HG02588 (cell line): ENCODE data around the gene SEPTIN3.

Experiments used
- ATAC-seq: cut with Tn5 transposase; IDR thresholded peaks from one replicate; pipeline ENCODE4 v1.9.1; 2021; ENCODE audit warnings: mild to moderate bottlenecking, moderate library complexity; ENCODE audit not compliant: unreplicated experiment

Gene SEPTIN3, protein sequence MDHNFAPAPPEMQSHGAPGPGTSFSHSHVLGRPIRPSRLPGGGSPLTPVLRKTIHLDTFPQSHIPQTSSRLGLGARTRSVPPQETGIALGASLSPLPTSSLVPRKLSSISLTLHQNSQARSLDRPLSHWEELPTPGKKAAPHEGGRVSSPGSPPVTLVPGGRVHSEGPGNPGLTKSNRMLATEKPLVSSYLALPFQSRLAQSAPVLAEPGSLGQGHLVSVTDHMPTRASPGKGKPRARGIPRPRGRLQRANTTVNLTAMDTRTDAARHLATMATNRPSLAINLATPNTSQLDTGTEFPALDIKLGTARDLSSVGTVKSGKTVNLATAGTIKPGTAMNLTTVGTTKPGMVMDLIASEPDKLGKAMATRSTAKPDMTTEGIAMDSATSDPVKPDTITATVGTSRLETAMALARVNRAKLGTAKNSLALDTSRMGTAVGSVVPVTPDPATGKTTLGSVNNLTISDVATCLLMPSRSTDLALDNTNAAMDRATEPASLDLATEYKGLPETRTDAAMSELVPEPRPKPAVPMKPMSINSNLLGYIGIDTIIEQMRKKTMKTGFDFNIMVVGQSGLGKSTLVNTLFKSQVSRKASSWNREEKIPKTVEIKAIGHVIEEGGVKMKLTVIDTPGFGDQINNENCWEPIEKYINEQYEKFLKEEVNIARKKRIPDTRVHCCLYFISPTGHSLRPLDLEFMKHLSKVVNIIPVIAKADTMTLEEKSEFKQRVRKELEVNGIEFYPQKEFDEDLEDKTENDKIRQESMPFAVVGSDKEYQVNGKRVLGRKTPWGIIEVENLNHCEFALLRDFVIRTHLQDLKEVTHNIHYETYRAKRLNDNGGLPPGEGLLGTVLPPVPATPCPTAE

DNA sequence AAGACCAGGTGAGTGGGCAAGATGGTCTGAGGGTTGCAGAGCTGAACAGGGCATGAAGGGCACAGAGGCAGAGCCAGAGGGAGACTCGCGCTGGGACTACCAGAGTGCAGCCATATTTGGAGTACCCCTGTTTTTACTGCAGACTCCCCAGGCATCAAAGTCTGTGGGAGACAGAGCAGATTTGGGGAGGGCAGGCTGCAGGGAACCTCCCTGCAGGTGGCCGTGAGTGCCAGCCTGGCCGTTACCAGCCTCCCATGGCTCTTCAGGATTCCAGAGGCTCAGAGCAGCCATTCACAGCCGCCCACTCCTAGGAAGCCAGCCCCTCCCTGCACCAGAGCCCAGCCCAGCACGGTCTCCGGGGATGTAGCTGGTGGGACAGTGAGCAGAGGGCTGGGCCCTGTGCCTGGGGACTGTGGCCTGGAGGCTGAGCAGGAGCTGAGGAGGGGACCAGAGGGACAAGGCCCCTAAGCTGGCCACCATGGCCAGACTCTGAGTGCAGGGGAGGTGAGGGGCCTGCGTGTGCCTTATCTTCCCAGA is at the start of gene SEPTIN3:
SEPTIN3 (plus strand) TSS at position 334 of the 537 bp plus-strand sequence. CDS start 2,050 bp downstream, outside the sequence.
- ATAC-seq = no peak

DNA sequence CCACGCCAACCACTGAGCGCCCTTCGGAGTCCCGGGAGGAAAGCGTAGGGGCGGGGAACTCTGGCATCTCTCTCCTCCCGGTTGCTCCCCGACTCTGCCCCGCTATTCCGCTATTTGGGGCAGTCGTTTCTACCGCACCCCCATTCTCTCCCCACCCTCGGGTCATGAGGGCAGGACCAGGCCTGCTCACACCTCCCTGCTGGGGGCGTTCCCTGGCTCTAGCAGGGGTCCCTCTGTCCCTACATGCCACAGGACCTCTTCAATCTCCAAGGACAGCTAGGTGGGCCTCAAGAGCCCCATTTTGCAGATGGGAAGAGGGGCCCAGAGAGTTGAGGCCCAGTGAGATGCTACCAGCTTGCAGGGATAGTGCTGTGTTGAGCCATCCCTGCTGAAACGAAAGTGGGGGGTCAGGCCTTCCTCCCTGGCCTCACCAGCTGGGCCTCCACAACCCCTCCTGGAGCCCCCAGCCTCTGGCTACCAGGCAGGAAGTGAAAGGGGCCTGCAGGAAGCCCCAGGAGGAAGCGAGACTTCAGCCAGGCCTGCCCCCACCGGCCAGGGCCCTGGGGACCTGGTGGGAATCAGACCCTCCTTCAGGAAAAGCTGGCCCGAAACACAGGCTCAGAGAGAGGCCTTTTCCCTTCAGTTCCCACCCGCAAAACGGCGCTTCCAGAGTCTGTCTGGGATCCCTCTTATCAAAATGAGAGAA is 48.8 kb upstream of the SEPTIN3 start:
- ATAC-seq = peak; percentile 22

DNA sequence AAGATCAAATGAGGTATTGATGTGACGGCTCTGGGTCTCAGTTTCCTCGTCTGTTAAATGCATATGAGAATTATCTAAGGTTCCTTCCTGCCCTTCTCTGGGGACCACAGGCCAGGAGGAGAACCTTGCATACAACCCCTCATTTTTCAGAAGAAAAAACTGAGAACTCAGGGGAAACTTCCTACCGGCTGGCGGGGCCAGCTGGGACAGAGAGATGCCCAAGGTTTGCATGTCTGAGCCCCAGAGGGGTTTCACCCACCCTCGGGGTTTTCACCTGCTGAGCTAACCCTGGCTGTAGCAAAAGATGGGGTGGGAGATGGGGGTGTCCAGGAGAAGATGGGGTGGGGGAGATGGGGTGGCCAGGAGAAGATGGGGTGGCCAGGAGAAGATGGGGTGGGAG is 46.9 kb upstream of the SEPTIN3 start:
- no peak for ATAC-seq

DNA sequence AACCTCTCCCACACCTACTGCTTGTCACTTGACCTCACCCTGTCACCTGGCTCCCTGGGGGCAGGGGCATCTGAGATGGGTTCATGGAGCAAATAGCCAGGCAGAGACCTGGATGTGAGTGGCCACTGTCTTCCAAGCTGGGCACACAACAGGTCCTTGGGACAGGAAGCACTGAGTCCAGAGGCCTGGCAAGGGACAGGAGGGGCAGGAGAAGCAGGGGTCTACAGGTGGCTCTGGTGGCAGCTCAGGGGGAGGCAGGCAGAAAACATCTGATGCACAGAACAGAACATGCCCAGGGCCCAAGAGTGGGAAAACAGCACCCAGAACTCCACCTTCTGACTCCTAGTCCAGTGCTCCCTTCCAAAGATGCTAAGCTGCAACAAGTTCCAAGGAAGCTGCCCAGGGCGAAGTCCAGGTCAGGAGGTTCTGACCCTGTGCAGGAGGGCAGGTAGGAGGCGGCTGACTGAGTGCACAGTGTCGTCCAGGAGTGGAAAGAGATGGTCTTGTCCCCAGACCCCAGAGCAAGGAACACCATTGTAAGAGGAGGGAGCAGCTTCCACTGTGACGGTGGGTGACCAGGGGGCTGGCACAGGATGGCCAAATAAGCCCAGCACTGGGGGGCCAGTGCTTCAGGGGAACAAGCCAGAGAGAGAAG is 46.2 kb upstream of the SEPTIN3 start:
- ATAC-seq = no peak

DNA sequence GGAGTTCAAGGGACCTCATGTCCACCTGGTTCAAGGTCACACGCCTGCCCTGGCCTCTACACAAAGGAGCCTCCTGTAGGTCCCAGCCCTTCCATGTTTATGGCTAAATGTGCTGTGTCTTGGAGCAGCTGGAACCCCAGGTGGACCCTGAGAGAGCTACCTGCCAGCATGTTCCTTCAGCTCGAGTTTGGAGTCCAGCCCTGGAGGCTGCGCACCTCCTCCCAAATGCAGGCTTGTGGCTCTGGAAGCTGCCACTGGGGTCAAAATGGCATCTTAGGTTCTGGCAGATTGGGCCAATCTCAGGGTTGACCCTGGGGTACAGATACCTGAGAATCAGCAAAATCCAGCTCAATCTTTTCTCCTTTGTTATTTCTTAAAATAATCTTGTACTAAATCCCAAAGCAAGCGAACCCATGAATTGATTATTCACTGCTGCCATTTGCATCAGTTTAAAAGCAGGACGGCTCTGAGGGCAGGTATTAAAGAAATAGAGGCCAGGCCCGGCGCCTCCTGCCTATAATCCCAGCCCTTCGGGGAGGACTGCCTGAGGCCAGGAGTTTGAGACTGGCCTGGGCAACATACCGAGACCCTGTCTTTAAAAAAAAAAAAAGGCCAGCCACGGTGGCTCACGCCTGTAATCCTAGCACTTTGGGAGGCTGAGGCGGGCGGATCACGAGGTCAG is 45.5 kb upstream of the SEPTIN3 start:
- ATAC-seq = no peak

DNA sequence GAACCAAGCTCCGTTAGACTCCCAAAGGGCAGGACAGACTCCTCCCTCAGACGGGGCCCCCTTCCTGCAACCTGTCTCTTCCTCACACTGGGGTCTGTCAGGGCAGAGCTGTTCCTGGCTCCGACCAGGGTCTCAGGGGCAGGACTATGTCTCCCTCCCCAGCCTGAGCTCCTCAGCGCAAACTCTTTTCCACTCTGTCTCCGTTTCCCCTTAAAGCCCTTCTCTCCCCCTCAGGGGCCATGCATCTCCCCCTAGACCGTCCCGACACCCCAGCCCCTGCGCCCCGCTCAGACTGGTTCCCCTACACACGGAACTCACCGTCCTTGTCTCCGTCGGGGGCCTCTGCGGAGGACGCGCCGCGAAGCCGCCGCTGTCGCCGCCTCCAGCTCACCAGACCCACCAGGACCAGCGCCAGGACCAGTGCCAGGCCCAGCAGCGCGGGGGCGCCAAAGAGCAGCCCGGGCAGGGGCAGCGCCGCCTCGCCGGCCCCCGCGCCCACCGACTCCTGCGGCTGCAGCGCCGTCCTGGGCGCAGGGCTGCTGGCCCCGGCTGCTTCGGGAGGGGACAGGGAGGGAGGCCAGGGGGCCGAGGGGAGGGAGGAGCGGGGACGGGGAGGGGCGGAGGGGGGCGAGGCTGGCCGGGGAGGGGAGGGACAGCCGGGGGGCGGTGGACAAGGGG is 43.3 kb upstream of the SEPTIN3 start:
- ATAC-seq = no peak

DNA sequence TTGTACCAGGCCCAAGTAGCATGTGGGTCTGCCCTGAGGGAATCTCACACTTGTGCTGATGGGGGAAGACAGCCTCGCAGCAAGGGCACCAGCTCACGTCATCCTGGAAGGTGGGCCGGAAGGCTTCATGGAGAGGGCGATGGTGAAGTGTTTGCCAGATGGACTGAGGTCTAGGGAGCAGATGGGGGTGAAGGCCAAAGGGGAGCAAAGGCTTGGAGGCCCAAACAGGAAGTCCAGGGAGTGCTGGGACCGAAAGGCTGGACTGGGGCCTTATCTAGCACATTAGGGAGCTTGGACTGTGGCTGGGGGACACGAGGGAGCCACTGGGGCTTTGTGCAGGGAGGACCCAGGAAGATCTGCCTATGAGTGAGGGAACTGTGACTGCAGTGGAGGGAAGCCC is 41.4 kb upstream of the SEPTIN3 start:
- no peak for ATAC-seq

DNA sequence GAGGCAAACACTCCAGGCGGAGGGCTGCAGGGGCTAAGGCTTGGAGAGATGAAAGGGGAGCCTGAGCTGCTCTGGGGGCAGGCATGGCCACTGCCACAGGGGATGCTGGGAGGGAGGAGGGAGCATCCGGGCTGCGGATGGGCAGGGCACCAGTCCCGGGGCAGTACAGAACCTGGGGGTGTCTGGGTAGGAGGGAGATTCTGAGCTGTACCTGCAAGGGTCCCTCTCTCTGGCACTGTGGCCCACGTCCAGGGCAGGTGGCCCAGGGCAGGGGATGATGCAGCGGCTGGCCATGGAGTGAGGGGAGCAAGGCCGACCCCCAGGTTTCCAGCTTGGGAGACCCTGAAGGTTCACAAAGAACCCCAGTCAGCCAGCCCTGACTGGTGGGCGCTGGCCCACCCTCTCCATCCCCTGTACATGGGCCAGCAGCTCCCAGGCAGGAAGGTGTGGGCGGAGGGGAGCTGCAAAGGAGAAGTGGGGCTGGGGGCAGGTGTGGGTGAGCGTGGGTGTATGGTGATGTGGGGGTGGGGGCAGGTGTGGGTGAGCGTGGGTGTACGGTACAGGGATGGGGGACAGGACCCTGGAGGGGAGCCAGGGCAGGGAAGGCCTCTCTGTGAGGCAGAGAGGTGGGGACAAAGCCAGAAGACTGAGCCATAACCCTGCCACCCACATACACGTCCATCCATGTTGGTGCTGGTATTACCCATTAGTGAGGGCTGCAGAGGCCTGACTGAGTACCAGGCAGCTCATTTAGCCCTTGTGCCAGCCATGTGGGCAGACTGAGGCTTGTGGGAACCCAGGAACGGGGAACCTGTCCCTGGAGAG is 40.4 kb upstream of the SEPTIN3 start:
- no peak for ATAC-seq

DNA sequence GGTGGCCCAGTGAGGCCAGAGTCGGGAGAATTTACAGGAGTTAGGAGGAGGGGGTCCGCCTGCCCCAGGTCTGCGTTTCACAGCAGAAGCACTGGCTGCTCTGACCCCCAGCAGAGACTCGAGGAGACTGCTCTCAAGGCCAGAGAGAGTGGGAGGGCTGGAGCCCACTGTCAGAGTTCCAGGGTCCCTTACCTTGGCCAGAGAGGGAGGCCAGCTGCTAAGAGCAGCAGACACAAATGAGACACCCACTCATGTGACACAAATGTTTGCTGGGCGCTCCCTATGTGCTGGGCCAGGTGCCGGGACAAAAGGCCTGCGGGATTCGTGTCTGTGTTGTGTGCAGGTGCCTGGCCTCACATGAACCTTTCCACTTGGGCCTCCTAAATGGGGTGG is 39.8 kb upstream of the SEPTIN3 start:
- no peak for ATAC-seq

DNA sequence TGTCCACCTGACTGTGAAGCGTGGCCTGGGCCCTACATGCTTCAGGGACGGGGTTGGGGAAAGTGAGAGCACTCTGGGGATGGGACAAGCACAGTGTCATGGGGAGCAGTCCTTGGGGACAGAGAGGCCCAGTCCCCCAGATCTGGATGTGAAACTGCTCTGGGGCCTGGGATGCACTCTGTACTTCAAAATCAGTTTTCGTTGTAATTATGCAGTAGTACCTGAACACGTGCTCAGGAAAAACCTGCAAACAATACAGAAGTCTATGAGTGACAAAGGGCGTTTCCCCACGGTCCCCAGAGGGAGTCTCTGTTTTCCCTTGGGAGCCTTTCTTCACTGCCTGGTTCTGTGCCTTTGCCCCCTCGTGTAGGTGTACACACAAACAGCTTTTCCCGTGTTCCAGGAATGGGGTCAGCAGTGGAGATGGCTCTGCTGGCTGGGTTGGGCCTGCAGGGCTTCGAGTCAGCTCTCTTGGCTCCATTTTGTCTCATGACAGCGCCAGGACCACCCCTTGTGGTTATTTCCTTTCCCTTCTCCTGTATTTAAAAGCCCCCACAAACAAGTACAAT is 37.5 kb upstream of the SEPTIN3 start:
- no peak for ATAC-seq

DNA sequence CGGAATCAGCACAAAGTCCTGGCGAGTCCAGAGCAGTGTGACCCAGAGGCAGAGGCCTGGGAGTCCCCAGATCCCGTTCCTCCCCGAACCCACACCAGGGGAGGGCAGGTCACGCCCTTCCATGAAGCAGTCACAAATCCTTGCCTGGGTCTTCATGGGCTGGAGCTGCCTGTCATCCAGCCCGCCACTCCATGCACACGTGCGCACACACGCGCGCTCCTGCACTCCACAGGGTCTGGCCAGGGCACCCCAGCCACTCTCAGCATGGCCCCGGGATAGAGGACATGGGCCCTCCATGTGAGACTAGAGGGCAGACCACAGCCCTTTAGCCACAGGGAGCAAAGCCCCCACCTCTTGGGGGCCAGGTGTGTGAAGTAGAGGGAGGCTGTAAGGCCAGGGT is 36.9 kb upstream of the SEPTIN3 start:
- ATAC-seq = no peak

DNA sequence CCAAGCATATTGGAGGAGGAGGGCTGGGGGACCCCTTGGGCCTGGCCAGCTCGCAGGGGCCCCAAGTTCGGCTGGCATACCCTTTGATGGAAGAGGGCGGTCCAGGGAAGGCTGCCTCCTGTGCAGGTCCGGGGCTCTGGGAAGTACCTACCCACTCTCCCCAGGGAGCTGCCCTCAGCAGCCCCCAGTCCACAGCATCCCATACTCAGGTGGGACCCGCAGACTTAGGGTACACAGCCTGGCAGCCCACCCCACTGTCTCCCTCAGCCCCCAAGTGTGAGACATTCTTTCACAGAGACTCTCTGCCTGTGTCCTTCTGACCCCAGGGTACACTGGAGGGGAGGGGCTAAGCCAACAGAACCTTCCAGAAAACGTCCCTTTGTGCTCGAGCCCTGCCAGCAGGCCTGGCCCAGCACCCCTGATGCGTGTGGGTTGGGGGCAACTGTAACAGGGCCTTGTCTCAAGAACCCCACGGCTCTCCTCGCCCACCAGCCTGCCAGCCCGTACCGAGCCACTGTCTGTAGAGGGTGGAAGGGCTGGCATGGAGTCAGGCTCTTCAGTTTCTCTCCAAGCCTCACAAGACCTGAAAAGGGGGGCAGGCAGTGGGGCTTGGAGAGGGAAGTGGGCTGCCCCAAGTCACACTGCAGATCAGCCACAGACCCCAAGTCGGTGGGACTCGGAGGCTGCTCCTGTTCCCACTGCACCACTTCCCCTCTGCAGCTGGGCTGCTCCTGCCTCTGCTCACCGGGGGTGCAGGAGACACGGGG is 35.6 kb upstream of the SEPTIN3 start:
- no peak for ATAC-seq

DNA sequence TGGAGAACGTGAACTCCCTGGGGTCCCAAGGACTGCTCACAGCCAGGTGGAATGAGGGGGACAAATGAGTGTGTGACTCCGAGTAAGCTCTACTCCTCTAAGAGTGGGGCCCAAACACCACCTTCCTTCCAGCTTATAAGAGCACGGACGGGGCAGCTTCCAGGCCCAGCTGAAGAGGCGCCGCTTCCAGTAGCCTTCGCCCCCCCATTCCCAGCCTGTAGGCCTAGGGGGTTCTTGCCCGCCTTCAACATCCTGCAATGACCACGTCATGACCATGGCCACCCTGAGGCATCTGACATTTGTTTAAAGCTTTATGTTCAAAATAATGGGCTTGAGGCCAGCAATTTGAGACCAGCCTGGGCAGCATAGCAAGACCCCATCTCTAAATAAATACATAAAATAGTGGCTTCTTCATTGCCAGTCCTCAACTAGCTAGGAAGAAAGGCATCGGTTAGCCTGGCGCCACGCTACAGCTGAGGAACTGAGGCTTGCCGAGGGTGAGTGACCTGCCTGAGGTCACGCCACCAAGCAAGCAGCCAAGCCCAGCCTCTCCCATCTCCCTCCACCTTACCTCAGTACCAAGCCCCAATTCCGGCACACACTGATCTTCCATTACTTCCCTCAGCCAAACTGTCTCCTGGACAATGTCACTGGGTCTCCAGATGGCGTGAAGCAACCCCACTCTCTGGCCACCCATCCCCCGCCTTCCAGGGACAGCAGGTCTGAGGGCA is 34.8 kb upstream of the SEPTIN3 start:
- no peak for ATAC-seq

DNA sequence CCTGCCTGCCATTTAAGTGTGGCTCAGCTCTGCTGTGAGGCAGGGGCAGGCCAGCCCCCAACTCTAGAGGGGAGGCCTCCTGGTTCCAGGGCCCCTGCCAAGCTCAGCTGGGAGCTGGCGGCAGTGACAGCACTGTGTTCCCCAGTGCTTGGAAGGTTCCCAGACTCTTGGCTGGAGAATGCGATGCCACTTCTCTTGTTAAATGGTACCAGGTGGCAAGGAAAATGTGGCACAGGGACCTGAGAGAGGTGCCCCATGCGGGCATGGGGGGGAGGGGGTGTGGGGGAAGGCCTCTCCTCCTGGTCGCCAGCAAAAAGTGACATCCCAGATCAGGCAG is 34.3 kb upstream of the SEPTIN3 start:
- no peak for ATAC-seq

DNA sequence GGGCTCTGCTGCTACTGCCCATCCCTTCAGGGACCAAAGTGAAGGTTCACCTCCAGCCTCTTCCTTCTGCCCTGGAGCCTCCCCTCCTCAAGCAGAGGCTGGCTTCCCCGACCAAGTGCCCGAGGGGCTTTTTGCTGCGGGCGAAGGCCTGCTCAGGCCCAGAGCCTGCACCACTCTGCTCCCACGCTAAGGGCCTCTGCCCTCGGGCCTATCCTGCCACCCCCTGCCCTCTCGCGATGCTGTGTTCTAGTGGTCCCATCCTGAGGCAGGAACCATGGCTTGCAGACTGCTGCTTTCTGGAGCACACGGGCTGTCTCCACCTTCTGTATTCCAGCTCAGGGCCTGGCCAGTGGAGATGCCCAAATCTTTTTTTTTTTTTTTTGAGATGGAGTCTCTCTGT is 33.7 kb upstream of the SEPTIN3 start:
- ATAC-seq = no peak

DNA sequence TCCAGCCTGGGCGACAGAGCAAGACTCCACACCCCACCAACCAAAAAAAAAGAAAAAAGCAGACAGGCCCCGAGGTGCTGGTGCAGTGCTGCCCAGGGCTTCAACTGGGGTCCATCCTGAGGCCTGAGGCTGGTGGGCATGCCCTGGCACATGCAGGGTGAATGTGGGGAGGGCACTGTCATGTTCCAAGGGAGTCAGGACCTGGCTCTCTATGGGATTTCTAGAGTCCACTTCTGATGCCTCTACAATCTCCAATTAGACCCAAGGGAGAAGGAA is 32.4 kb upstream of the SEPTIN3 start:
- ATAC-seq = no peak
